Posterior vena cava (tissue), 2 donors: ENCODE measurements around the gene TERB2. TPM values are rescaled to one million over a fixed set of nuclear protein-coding genes. Genes with fewer than 3 reads are reported as not detected.
"Not testable (repeated sequence)": the region's sequence is repeated elsewhere in the genome, so short reads cannot be mapped to it uniquely, and the experiment has no call there.

Experiments
- DNase-seq: peaks from one replicate; pipeline ENCODE4 v3.0.0-alpha.2; 2020; ENCODE audit warnings: low spot score
- intact Hi-C, 2 donors: fragments of 100-400 bp; cut with DNase I; formaldehyde crosslinking; loops; one replicate each; pipeline versions ENCODE4 v1.14.1 to v1.14.2; 2022 to 2023
- long read RNA-seq, 2 donors: library from polyadenylated mRNA; unstranded; transcript quantifications; one replicate each; pipeline ENCODE4 v2.0.0, GENCODE V29; 2020 to 2021
- total RNA-seq, 2 donors: library from RNA; stranded (reverse); fragmentation: NEBNext Ultra II Directional; extraction: Animal tissue kit (Norgen Biotek cat#: 25700); gene quantifications; one replicate each; pipeline ENCODE4 v1.2.1, GENCODE V29; 2021
- donor health status: DM: yes; HTN: yes; CAD: no.
- donor health status: DM: yes; HTN: yes; CAD: no.

The TERB2 gene, protein sequence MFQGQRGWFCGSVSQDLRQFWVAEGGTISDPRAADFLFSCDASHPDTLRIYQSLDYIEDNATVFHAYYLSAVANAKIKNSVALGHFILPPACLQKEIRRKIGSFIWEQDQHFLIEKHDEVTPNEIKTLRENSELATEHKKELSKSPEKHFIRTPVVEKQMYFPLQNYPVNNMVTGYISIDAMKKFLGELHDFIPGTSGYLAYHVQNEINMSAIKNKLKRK
- total RNA-seq, result not detected
- long read RNA-seq, donor 1, result 0 reads
- long read RNA-seq, donor 2, result 0 reads

- intact Hi-C loops, result no loop called here
- no peak for DNase-seq
Measured at GRCh38 chr15:44956388-44956787, at the start of gene TERB2. TERB2 (plus strand) TSS chr15:44956687; CDS start chr15:44956719, 32 bp downstream.

GRCh38 chr15:44909423-44909822 is 47.1 kb upstream of the TERB2 start:
- intact Hi-C loops, result no loop called here
- DNase-seq, result no peak

GRCh38 chr15:44910981-44911625 is 45.4 kb upstream of the TERB2 start:
- no peak for DNase-seq
- intact Hi-C loops, result no loop called here

GRCh38 chr15:44912186-44912585 is 44.3 kb upstream of the TERB2 start:
- DNase-seq, intact Hi-C loops: not testable (repeated sequence)

DNA sequence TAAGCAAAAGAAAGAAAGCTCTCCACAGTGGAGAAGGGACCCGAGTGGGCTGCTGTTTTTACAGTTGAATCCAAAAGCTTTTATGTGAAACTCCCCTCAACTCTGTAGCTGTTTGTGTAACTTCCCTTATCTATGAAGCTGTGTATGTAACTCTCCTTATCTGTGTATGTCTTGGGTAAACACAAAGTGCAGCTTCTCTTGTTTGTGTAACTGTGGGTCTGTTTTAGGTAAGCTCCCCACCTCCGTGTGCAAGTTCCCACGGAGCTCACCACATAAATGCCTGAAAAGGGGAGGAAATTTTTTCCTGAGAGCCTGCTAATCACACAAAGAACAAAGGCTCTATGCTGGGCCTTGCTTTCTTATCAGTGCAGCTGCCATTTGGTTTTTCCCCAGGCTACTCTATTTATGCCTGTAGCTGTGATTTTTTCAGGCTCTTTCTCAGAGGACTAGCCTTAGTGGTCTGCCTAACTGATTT is 43.5 kb upstream of the TERB2 start:
- DNase-seq, intact Hi-C loops: not testable (repeated sequence)

DNA sequence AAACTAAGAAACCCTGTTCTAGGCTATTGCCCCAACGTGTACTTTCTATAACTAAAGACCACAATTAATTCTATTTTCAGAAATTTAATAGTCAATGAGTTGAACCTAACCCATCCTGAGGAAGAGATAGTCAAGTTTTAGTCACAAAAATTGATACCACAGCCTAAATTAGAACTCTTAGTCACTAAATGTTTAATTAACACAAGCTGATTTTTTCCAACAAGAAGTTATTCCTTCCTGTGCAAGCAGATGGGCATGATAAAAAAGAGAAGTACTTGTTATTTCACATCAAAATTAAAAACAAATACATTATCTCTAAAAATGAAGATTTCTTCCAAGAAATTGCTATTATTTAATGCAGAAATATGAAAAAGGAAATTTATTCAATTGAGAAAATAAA is 38.4 kb upstream of the TERB2 start:
- intact Hi-C loops, result no loop called here
- no peak for DNase-seq

- intact Hi-C loops, DNase-seq: not testable (repeated sequence)
Measured at GRCh38 chr15:44928658-44929057, 27.8 kb upstream of the TERB2 start.

DNA sequence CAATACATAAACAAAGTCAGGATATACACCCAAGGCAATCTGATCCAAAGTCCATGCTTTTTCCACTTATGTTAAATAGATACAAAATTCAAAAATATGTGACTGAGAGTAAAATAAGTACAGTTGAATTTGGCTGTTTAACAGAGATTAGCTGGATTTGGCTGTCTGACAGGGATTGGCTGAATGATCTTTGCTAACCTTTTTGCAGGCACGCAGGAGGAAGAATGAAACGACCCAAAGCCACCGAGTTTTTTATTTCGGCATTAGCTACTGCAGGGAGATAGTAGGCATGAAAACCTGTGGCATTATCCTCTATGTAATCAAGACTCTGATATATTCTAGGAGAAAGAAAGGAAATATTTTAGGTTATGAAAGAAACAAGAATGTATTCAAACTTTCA is 26.2 kb upstream of the TERB2 start:
- intact Hi-C loops, DNase-seq: not testable (repeated sequence)

DNA sequence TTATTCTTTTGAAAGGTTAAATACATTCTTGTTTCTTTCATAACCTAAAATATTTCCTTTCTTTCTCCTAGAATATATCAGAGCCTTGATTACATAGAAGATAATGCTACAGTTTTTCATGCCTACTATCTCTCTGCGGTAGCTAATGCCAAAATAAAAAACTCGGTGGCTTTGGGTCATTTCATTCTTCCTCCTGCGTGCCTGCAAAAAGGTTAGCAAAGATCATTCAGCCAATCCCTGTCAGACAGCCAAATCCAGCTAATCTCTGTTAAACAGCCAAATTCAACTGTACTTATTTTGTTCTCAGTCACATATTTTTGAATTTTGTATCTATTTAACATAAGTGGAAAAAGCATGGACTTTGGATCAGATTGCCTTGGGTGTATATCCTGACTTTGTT is 1.8 kb downstream of the TERB2 start:
- intact Hi-C loops, DNase-seq: not testable (repeated sequence)

GRCh38 chr15:44968475-44968874 is 12.0 kb downstream of the TERB2 start:
- no peak for DNase-seq
- intact Hi-C loops, result loop anchor here in 1 of 2 donors (5.0 kb wide), 1 partner anchor 69 kb away; no protein-coding TSS in a partner anchor

GRCh38 chr15:44971036-44971435 is 14.5 kb downstream of the TERB2 start:
- no peak for DNase-seq
- intact Hi-C loops, result no loop called here

DNA sequence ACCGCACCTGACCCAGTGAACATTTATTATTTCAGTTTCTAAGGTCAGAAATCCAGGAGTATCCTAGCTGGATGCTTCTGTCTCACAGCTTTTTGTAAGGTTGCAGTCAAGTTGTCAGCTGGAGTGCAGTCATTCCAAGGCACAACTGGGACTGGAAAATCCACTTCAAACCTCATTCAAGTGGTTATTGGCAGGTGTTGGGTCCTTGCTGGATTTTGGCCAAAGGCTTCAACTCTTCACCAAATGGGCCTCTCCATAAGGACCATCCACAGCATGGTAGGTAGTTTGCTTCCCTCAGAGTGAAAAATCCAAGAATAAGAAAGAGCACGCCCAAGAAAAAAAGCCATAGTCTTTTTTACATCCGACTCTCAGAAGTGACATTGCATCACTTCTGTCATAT is 19.7 kb downstream of the TERB2 start:
- DNase-seq, intact Hi-C loops: not testable (repeated sequence)

GRCh38 chr15:44977781-44978180 is 21.3 kb downstream of the TERB2 start:
- intact Hi-C loops, DNase-seq: not testable (repeated sequence)

DNA sequence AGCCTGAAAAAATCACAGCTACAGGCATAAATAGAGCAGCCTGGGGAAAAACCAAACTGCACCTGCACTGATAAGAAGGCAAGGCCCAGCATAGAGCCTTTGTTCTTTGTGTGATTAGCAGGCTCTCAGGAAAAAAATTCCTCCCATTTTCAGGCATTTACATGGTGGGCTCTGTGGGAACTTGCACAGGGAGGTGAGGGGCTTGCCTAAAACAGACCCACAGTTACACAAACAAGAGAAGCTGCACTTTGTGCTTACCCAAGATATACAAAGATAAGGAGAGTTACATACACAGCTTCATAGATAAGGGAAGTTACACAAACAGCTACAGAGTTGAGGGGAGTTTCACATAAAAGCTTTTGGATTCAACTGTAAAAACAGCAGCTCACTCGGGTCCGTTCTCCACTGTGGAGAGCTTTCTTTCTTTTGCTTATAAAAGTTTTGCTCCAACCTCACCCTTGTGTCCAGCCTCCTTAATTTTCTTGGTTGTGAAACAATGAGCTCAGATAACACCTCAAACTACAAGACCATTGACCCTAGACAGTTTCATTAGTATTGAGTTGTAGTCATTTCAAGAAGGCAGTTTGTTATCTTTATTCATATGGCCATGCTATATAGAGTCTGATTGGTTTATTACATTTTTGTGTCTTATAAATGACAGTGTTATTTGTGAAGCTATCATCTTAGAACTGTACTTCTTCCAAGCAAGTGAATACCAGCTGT is 23.3 kb downstream of the TERB2 start:
- intact Hi-C loops, DNase-seq: not testable (repeated sequence)

DNA sequence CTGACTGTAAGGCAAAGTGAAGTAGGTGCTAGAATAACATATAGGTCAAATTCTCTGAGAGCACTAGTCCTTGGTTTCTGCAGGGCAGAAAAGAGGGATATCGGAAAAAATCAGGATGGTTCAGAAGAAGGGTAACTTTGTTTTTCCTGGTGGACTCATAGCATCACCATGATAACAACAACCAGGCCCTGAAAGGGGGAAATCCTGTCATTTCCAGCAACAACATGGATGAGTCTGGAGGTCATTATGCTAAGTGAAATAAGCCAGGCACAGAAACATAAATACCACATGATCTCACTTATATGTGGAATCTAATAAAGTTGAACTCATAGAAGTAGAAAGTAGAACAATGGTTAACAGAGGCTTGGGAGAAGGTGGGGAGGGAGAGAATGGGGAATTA is 27.7 kb downstream of the TERB2 start:
- intact Hi-C loops, DNase-seq: not testable (repeated sequence)

DNA sequence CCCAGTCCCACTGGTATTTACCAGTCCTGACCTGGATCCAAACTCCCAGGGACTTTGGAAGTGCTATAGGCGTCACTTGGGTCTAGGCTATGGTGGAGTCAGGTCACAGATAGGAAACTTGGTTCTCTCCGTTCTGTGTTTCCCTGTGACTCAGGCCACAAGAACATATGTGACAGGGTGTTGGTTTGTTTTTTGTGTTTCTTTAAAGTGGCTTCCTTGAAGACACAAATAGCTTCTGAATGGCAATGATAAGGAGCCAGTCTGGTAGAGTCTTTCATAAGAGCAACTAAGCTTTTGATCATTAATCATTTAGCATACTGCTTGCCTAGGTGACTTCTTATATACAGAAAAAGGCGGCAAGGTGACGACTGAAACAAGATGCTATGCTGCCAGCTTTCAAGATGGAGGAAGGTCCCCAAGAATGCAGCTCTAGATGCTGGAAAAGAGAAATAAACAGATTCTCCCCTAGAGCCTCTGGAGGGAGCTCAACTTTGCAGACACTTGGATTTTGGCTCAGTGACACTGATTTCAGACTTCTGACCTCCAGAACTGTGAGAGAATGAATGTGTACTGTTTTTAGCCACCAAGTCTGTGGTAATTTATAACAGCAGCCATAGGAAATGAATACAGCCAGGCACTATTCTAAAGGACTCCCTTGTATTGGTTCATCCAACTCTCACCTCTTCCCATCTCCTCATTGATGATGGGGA is 30.0 kb downstream of the TERB2 start:
- DNase-seq, intact Hi-C loops: not testable (repeated sequence)

- intact Hi-C loops, DNase-seq: not testable (repeated sequence)
Measured at GRCh38 chr15:44987711-44988110, 31.2 kb downstream of the TERB2 start.

GRCh38 chr15:44988184-44988869 is 31.8 kb downstream of the TERB2 start:
- intact Hi-C loops, DNase-seq: not testable (repeated sequence)

GRCh38 chr15:44988870-44989219 is 32.4 kb downstream of the TERB2 start:
- DNase-seq, intact Hi-C loops: not testable (repeated sequence)
